H9 (cell line): ENCODE results near the gene OSBPL9. TPM values are rescaled to one million over a fixed set of nuclear protein-coding genes. Genes with fewer than 3 reads are reported as not detected.

ENCODE experiments used
- DNase-seq: peaks from one replicate; pipeline ENCODE4 v3.0.0-alpha.2; 2017
- H2AFZ ChIP-seq: one replicate; pipeline ENCODE4 v1.6.1; 2013; ENCODE audit warnings: mild to moderate bottlenecking, low read length, control low read depth, moderate library complexity
- H2AK5ac ChIP-seq: 2 replicates; pipeline ENCODE4 v1.6.1; 2013; ENCODE audit warnings: low read length, control low read depth, mixed read lengths; ENCODE audit not compliant: insufficient read length
- H2BK120ac ChIP-seq: one replicate; pipeline ENCODE4 v1.6.1; 2013; ENCODE audit warnings: low read depth, mild to moderate bottlenecking, low read length, control low read depth, inconsistent platforms; ENCODE audit not compliant: poor library complexity, severe bottlenecking
- H2BK12ac ChIP-seq: 2 replicates; pipeline ENCODE4 v1.6.1; 2013; ENCODE audit warnings: low read length, control low read depth, mixed read lengths, low read depth; ENCODE audit not compliant: insufficient read length
- H2BK15ac ChIP-seq: 2 replicates; pipeline ENCODE4 v1.6.1; 2013; ENCODE audit warnings: low read depth, low read length, control low read depth
- H2BK20ac ChIP-seq: one replicate; pipeline ENCODE4 v1.6.1; 2013; ENCODE audit warnings: low read depth, mild to moderate bottlenecking, low read length, control low read depth, inconsistent platforms; ENCODE audit not compliant: poor library complexity, severe bottlenecking
- H2BK5ac ChIP-seq: 2 replicates; pipeline ENCODE4 v1.6.1; 2013; ENCODE audit warnings: low read length, control low read depth, mixed read lengths; ENCODE audit not compliant: insufficient read length
- H3K14ac ChIP-seq: 2 replicates; pipeline ENCODE4 v1.6.1; 2013; ENCODE audit warnings: low read length, control low read depth; ENCODE audit not compliant: insufficient read depth
- H3K18ac ChIP-seq: 2 replicates; pipeline ENCODE4 v1.6.1; 2013; ENCODE audit warnings: low read depth, mild to moderate bottlenecking, mixed read lengths, low read length, control low read depth; ENCODE audit not compliant: insufficient read length
- H3K23ac ChIP-seq: 2 replicates; pipeline ENCODE4 v1.6.1; 2013; ENCODE audit warnings: low read length, control low read depth, mixed read lengths, low read depth; ENCODE audit not compliant: insufficient read length
- H3K23me2 ChIP-seq: 2 replicates; pipeline ENCODE4 v1.6.1; 2013; ENCODE audit warnings: low read depth, mild to moderate bottlenecking, mixed read lengths, low read length, control low read depth; ENCODE audit not compliant: insufficient read length, poor library complexity, severe bottlenecking
- H3K27ac ChIP-seq: 2 replicates; pipeline ENCODE4 v1.5.1; 2013; ENCODE audit warnings: low read length, control low read depth, mixed read lengths, low read depth; ENCODE audit not compliant: insufficient read length
- H3K27me3 ChIP-seq: 2 replicates; pipeline ENCODE4 v1.6.1; 2013; ENCODE audit warnings: low read length, control low read depth, inconsistent platforms; ENCODE audit not compliant: insufficient read depth
- H3K4ac ChIP-seq: 2 replicates; pipeline ENCODE4 v1.6.1; 2013; ENCODE audit warnings: low read depth, mild to moderate bottlenecking, control low read depth, inconsistent platforms, low read length, moderate library complexity
- H3K4me1 ChIP-seq: 2 replicates; pipeline ENCODE4 v1.6.1; 2013; ENCODE audit warnings: low read length, control low read depth, inconsistent platforms; ENCODE audit not compliant: insufficient read depth
- H3K4me2 ChIP-seq: 2 replicates; pipeline ENCODE4 v1.6.1; 2013; ENCODE audit warnings: low read length, control low read depth, mixed read lengths; ENCODE audit not compliant: insufficient read length, insufficient read depth
- H3K56ac ChIP-seq: 2 replicates; pipeline ENCODE4 v1.6.1; 2013; ENCODE audit warnings: low read depth, mild to moderate bottlenecking, mixed read lengths, low read length, control low read depth; ENCODE audit not compliant: insufficient read length
- H3K79me1 ChIP-seq: 2 replicates; pipeline ENCODE4 v1.6.1; 2013; ENCODE audit warnings: low read depth, mild to moderate bottlenecking, moderate library complexity, low read length, control low read depth, inconsistent platforms; ENCODE audit not compliant: insufficient read depth, poor library complexity, severe bottlenecking
- H3K79me2 ChIP-seq: 2 replicates; pipeline ENCODE4 v1.6.1; 2013; ENCODE audit warnings: low read length, control low read depth, inconsistent platforms; ENCODE audit not compliant: insufficient read depth
- H3K9ac ChIP-seq: 2 replicates; pipeline ENCODE4 v1.6.1; 2013; ENCODE audit warnings: low read length, control low read depth, mixed read lengths; ENCODE audit not compliant: insufficient read length; ENCODE audit errors: extremely low read depth
- H3K9me3 ChIP-seq: one replicate; pipeline ENCODE4 v1.6.1; 2013; ENCODE audit warnings: low read depth, low read length, inconsistent platforms; ENCODE audit not compliant: control insufficient read depth
- H3T11ph ChIP-seq: one replicate; pipeline ENCODE4 v1.6.1; 2013; ENCODE audit warnings: mild to moderate bottlenecking, low read length, control low read depth, inconsistent platforms
- H4K20me1 ChIP-seq: one replicate; pipeline ENCODE4 v1.6.1; 2013; ENCODE audit not compliant: control insufficient read depth, insufficient read length, insufficient read depth
- H4K5ac ChIP-seq: 2 replicates; pipeline ENCODE4 v1.6.1; 2013; ENCODE audit warnings: low read depth, mild to moderate bottlenecking, mixed read lengths, low read length, control low read depth; ENCODE audit not compliant: insufficient read length
- H4K8ac ChIP-seq: replicated peaks from 2 replicates; pipeline ENCODE4 v1.6.1; 2013; ENCODE audit warnings: low read length, control low read depth, mixed read lengths, low read depth; ENCODE audit not compliant: insufficient read length
- H4K91ac ChIP-seq: 2 replicates; pipeline ENCODE4 v1.6.1; 2013; ENCODE audit warnings: low read depth, mild to moderate bottlenecking, moderate library complexity, mixed read lengths, low read length, control low read depth; ENCODE audit not compliant: insufficient read length
- H3K27ac Mint-ChIP-seq, 3 experiments: 2 replicates in 2 of 3; 3 replicates in 1 of 3; pipeline ENCODE4 v1.8.0; 2020 to 2021; ENCODE audit warnings: mixed read lengths in 3 of 3, mild to moderate bottlenecking in 1 of 3, moderate library complexity in 1 of 3
- H3K27me3 Mint-ChIP-seq: 2 replicates; pipeline ENCODE4 v1.8.0; 2021; ENCODE audit warnings: low read depth, mild to moderate bottlenecking, moderate library complexity, mixed read lengths
- H3K36me3 Mint-ChIP-seq, 3 experiments: 2 replicates in 2 of 3; 3 replicates in 1 of 3; pipeline ENCODE4 v1.8.0; 2020 to 2021; ENCODE audit warnings: low read depth in 3 of 3, mixed read lengths in 3 of 3; ENCODE audit not compliant: insufficient read depth in 1 of 3
- H3K4me1 Mint-ChIP-seq, 2 experiments: 2 replicates each; pipeline ENCODE4 v1.8.0; 2020; ENCODE audit warnings: mixed read lengths in 2 of 2
- H3K4me3 Mint-ChIP-seq, 2 experiments: 2 replicates in 1 of 2; 3 replicates in 1 of 2; pipeline ENCODE4 v1.8.0; 2020 to 2021; ENCODE audit warnings: mild to moderate bottlenecking in 2 of 2, mixed read lengths in 2 of 2, moderate library complexity in 1 of 2
- H3K9me3 Mint-ChIP-seq, 2 experiments: 2 replicates in 1 of 2; 3 replicates in 1 of 2; pipeline ENCODE4 v1.8.0; 2020; ENCODE audit warnings: mild to moderate bottlenecking in 2 of 2, mixed read lengths in 2 of 2, moderate library complexity in 1 of 2
- whole genome bisulfite sequencing: extraction: QIAGEN DNeasy Blood & Tissue Kit; methylation state at CpG from one replicate; pipeline ENCODE4 v1.1.7; 2013; ENCODE audit warnings: missing lambda C conversion rate, low lambda C conversion rate, mixed read lengths; ENCODE audit not compliant: insufficient read length; ENCODE audit errors: extremely low coverage; 5-methylcytosine and 5-hydroxymethylcytosine counted together
- total RNA-seq: library from RNA; stranded (reverse); gene quantifications from 2 replicates; pipeline ENCODE4 v1.2.1, GENCODE V29; 2021
- TF ChIP-seq, protein P1 (sequence below): fragments of 200-600 bp; sonication (generic); conservative IDR thresholded peaks from 3 replicates; pipeline ENCODE4 v1.8.0; 2021; ENCODE audit warnings: antibody characterized with exemption, mild to moderate bottlenecking

Gene OSBPL9
- total RNA-seq, 1 experiment from 2014 or later, result 76.7 TPM

GRCh38 chr1:51714374-51715019, 97.6 kb downstream of the OSBPL9 start:
- no peak for DNase-seq
- H4K91ac ChIP-seq, result no peak overlapping the region
- H2BK12ac ChIP-seq, result no peak overlapping the region
- TF ChIP-seq, protein P1, sequence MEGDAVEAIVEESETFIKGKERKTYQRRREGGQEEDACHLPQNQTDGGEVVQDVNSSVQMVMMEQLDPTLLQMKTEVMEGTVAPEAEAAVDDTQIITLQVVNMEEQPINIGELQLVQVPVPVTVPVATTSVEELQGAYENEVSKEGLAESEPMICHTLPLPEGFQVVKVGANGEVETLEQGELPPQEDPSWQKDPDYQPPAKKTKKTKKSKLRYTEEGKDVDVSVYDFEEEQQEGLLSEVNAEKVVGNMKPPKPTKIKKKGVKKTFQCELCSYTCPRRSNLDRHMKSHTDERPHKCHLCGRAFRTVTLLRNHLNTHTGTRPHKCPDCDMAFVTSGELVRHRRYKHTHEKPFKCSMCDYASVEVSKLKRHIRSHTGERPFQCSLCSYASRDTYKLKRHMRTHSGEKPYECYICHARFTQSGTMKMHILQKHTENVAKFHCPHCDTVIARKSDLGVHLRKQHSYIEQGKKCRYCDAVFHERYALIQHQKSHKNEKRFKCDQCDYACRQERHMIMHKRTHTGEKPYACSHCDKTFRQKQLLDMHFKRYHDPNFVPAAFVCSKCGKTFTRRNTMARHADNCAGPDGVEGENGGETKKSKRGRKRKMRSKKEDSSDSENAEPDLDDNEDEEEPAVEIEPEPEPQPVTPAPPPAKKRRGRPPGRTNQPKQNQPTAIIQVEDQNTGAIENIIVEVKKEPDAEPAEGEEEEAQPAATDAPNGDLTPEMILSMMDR, result no peak
- Mint-ChIP-seq H3K27ac (no peak overlapping the region), H3K4me3 (no peak overlapping the region), H3K4me1 (peaks cover 7 to 11% of the 10 kb centered on the region in 2 experiments), H3K27me3 (no peaks in the 10 kb centered on the region; the same call in 1 of the 2 replicates), H3K36me3 (peaks cover 2 to 9% (median 9%) of the 10 kb centered on the region in 3 experiments; a peak in 6 of 7 replicates), H3K9me3 (peaks cover 9 to 10% of the 10 kb centered on the region in 2 experiments)
- H3K4ac ChIP-seq, result no peak overlapping the region
- no peaks in the 10 kb centered on the region for H3K23me2 ChIP-seq
- H3K27me3 ChIP-seq, result no peaks in the 10 kb centered on the region
- H3K4me2 ChIP-seq, result no peak overlapping the region
- no peak overlapping the region for H2AFZ ChIP-seq
- H3K18ac ChIP-seq, result no peak overlapping the region
- no peak overlapping the region for H2AK5ac ChIP-seq
- no peak overlapping the region for H3K23ac ChIP-seq
- no peak overlapping the region for H3K56ac ChIP-seq
- no peak overlapping the region for H4K8ac ChIP-seq
- no peak overlapping the region for H4K5ac ChIP-seq
- H2BK5ac ChIP-seq, result no peak overlapping the region
- no peaks in the 10 kb centered on the region for H3K79me1 ChIP-seq
- no peak overlapping the region for H2BK120ac ChIP-seq
- H2BK15ac ChIP-seq, result no peak overlapping the region
- H3K4me1 ChIP-seq, result no peaks in the 10 kb centered on the region
- no peaks in the 10 kb centered on the region for H3K79me2 ChIP-seq
- no peak overlapping the region for H3T11ph ChIP-seq
- H3K27ac ChIP-seq, result no peak overlapping the region
- no peaks in the 10 kb centered on the region for H3K9me3 ChIP-seq
- no CpG with 5 or more reads among the region's 8 CpGs for WGBS
- no peak overlapping the region for H3K9ac ChIP-seq
- no peak overlapping the region for H3K14ac ChIP-seq
- H2BK20ac ChIP-seq, result no peak overlapping the region
- H4K20me1 ChIP-seq, result no peaks in the 10 kb centered on the region
